ENCODE data around the gene CDC42EP5.

Gene CDC42EP5

DNA sequence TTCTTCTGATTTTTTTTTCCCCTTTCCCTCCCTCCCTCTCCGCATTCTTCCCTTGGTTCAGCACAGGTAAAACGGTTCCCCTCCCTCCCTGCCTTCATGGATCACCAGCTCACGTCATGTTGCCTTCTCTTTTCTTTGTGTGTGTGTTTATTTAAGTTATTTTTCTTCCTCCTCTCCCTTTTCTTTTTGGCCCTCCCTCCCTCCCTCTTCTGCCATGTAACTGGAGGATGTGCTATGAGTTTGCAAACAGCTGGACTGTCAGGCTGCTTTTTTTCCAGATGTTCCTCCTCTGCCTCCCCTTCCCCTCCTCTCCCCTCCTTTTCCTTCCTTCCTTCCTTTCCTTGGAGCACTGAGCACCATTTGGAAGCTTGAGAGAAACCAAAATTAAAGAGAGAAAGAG, 11.5 kb downstream of the CDC42EP5 start:
- no peak for DNase-seq

- DNase-seq, result no peak
Observed at GRCh38 chr19:54461210-54461609, 11.9 kb downstream of the CDC42EP5 start.

DNA sequence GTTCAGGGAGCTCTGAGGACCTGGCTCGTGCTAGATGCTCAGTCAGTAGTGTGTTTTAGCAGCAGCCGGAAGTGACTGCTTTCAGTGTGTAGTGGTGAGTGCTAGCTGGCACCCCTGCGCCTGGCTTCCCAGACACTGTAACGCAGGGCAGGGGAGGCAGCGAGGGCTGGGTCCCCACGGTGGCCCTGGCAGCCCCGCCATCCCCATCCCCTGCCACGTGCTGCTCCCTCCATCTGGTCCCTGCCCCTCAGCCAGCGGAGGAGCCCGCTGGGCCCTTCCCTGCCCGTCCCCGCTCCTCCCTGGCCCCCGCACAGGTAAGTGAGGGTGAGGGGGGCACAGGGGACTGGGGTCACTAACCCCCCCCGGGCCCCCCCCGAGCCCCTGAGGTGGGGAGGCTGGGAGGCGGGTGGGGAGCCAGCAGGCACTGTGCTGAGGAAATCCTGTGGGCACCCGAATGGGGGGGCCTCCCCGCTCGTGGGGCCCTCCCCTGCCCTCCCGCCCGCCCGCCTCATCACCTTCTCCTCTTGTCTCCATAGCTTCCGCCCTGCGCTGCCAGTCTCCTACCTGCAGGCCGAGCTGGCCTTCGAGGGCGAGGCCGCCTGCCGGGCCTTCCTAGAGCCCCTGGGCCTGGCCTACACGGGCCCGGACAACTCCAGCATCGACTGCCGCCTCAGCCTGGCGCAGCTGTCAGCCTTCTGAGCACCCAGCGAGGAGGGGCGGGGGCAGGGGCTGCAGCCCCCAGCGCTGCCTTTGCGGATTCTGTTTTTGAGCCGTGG, 12.7 kb downstream of the CDC42EP5 start:
- no peak for DNase-seq

DNA sequence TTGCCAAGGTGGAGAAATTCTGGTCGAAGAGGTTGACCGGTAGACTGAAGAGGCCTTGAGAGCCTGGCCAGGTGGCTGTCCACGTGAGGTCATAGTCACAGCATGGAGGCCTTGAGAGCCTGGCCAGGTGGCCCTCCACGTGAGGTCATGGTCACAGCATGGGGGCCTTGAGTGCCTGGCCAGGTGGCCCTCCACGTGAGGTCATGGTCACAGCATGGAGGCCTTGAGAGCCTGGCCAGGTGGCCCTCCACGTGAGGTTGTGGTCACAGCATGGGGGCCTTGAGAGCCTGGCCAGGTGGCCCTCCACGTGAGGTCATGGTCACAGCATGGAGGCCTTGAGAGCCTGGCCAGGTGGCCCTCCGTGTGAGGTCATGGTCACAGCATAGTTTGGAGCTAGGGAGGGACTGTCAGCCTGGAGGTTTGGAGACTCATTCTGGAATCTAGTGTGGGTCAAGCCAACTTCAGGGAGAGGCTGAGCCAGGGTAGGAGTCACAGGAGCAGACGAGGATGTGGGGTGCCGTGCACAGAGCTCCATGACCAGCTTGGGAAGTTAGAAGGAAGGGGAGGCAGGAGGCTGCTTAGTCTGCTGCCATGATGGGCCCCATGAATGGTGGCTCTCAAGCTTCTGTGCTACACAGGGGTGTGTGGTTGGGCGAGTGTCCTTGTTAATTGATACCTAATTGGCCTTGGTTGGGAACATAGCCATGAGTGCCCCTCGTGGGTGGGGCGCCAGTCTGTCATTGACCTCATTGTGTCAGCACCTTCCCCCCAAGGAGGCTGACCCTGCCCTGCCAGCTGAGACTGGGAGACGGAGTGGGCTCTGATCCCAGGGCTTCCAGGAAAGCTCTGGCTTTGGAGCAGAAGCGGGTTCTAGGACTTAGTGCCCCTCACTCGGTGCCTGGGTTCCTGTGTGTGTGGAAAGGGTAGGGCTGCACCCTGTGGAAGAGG, 13.5 kb downstream of the CDC42EP5 start:
- DNase-seq, result no peak

GRCh38 chr19:54458648-54459281, 14.3 kb downstream of the CDC42EP5 start:
- no peak for DNase-seq

DNA sequence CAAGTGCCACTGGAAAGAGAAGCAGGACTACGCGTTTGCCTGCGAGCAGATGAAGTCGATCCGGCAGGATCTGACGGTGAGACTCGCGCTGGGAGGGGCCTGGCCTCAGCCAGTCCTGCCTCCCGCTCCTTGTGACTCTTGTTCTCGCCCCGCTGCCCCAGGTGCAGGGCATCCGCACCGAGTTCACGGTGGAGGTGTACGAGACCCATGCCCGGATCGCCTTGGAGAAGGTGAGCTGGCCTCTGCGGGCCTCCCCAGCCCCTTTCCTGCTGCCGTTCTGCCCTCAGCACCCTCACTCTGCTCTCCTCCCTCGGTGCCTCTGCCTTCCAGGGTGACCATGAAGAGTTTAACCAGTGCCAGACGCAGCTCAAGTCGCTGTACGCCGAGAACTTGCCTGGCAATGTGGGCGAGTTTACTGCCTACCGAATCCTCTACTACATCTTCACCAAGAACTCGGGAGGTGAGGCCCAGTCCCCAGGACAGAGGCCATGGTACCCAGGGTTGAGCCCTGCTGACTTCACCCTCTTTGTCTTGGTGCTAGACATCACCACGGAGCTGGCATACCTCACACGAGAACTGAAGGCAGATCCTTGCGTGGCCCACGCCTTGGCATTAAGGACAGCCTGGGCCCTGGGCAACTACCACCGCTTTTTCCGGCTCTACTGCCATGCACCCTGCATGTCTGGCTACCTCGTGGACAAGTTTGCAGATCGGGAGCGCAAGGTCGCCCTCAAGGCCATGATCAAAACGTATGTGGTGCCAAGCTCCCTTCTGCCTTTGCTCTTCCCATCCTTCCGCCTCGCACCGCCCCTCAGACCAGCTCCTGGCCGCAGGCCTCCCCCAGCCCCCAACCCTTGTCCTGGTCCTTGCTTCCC, 15.1 kb downstream of the CDC42EP5 start:
- no peak for DNase-seq

GRCh38 chr19:54456423-54457373, 16.4 kb downstream of the CDC42EP5 start:
- no peak for DNase-seq

DNA sequence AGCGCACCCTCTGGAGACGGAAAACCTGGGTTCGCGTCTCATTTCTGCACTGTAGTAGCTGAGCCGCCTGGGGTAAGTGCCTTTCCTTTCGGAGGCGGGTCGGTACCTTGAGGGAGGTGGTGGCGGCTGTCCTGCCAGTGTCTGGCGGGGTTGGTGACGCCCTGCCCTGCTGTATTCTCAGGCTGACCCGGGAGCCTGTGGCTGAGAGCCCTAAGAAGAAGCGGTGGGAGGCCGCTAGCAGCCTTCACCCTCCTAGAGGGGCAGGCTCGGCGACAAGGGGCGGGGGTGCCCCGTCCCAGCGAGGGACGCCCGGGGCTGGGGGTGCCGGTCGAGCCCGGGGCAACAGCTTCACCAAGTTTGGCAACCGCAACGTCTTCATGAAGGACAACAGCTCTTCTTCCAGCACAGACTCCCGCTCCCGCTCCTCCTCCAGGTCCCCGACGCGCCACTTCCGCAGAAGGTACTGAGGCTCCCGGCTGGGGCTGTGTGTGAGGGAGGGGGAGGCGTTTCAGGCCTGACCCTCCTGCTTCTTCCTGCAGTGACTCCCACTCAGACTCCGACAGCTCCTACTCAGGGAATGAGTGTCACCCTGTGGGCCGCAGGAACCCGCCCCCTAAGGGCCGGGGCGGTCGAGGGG, 17.2 kb downstream of the CDC42EP5 start:
- DNase-seq, result no peak

DNA sequence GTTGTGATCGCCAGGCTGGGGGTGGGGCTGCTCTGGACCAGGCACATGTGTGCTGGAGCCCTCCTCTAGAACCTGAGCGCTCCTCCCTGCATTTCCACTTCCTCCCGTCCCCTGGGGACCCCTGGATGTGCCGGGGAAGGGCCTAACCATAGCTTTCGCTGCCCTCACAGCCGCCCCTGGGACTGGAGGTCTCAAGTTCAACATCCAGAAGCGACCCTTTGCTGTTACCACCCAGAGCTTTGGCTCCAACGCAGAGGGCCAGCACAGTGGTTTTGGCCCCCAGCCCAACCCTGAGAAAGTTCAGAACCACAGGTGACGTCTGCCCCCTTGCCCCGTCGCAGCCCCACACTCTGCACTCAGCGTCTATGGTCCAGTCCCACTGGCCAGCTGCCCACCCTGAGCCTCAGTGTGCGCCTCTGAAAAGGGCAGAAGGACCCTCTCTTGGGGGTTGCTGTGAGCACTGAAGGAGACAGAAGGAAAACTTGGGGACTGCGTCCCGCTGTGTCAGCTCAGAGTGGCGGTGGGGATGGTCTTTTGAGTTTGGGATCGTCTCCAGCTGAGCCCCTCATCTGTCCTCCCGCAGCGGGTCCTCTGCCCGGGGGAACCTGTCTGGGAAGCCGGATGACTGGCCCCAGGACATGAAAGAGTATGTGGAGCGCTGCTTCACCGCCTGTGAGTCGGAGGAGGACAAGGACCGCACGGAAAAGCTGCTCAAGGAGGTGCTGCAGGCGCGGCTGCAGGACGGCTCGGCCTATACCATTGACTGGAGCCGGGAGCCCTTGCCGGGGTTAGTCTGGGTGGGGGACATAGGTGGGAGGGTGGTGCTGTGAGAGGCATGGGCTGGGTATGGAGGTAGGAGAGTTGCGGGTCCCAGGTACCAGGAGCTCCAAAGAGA, 18.1 kb downstream of the CDC42EP5 start:
- no peak for DNase-seq

DNA sequence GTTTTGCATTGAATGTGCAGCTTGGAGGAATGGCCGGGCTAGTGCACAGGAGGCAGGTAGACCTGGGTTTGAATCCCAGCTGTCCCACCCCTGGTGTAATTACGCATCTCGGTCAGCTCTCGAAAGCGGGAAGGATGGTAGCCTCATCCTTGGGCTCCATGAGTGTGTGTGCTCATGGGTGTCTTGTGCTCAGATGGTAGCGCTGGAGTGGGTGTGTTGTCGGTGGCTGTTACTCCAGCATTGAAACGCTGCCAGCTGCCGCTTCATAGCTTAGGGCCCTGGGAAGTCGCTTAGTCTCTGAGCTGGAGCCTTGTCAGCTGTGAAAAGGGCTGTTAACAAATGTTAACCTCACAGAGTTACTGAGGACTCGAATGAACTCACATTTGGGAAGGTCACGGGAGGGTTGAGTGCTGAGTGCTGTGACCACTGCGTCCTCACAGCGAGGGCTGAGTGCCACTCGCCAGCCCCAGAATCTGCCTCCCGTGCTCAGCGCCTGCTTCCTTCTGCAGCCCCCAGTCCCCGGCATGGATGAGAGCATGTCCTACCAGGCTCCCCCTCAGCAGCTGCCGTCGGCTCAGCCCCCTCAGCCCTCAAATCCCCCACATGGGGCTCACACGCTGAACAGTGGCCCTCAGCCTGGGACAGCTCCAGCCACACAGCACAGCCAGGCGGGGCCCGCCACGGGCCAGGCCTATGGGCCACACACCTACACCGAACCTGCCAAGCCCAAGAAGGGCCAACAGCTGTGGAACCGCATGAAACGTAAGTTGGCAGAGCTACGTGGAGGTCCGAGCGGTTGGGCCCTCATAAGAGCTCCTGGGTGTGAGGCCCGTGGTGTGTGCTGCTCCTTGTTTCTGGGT, 18.9 kb downstream of the CDC42EP5 start:
- no peak for DNase-seq

GRCh38 chr19:54452626-54453025, 20.5 kb downstream of the CDC42EP5 start:
- DNase-seq, result no peak

GRCh38 chr19:54451997-54452396, 21.1 kb downstream of the CDC42EP5 start:
- no peak for DNase-seq

- DNase-seq, result no peak
Observed at GRCh38 chr19:54451331-54451871, 21.7 kb downstream of the CDC42EP5 start.

- DNase-seq, result no peak
Observed at GRCh38 chr19:54449701-54450069, 23.4 kb downstream of the CDC42EP5 start.

DNA sequence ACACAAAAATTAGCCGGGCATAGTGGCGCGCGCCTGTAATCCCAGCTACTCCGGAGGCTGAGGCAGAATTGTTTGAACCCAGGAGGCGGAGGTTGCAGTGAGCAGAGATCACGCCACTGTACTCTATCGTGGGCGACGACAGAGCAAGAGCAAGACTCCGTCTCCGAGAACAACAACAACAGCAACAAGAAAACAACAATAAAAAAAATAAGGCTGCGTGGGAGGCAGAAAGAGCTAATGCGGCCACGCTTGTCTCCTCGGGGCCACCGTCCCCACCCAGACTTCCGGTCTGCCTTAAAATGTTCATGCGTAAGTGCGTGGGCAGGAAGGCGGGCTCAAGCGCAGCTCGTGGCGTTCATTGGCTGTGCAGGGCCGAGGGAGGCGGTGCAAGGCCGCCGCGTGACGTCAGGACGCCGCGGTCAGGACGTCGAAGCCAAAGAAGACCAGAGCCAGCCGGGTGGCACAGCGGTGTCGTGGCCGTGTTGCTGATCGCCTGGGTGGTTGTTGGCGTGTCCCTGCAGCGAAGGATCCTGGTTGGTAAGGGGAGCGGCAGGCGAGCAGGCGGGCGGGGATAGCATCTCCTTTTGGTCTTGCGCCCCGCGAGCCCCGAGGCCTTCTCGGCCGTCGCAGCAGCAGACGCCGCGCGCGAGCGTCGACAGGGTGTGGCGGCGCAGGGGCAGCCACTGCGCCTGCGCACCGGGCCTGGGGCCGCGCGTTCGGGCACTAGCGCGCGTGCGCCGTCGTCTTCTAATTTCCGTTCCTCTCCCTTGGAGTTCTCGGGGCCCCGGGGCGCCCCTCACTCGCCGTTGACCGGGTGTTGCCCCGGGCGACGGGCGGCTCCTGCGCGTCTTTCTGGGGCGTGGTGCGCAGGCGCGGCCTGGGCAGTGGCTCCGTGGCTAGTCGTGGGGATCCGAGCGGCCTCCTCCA, 24.1 kb downstream of the CDC42EP5 start, which contains the start of gene LENG8:
LENG8 (plus strand) TSS at position 426 of the 927 bp plus-strand sequence. CDS start 2,146 bp downstream, outside the sequence.
- DNase-seq, result peak; percentile 95 to 98

DNA sequence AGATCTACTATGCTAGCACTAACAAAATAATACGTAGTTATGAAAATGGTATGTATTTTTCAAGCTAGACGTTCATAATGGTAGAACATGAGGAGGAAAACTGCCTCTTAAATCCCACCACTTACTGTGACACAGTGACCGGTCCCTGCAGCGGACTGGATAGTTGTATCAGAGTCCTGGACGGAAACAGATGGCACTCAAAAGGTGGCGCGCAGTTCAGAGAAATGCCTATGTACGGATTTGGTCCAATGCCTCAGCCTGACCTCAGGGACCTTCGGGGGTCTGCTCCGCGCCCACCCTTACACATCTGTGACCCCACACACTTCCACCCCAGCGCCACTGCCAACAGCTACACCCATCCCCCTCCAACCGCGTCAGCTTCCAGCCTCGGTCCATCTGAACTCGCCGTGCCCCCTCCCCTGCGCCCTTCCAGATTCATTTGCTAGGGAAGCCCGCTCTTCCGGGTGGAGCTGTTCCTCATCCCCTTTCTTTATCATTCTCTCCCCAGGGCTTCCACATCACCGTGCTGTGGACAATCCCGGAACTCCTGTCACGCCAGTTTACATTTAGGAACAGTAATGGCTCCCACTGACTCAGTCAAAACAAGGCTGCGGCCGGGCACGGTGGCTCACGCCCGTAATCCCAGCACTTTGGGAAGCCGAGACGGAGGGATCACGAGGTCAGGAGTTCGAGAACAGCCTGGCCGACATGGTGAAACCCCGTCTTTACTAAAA, 24.9 kb downstream of the CDC42EP5 start:
- DNase-seq, result no peak
